GM23248 (cell line): ENCODE results near the gene NHERF2.

ENCODE experiments used
- EZH2 ChIP-seq: fragments of 200-600 bp; sonication (generic); IDR thresholded peaks from 2 replicates; pipeline ENCODE4 v1.6.1; 2018; ENCODE audit warnings: antibody characterized with exemption, mild to moderate bottlenecking; ENCODE audit not compliant: insufficient read depth, poor library complexity, severe bottlenecking
- EZH2phosphoT487 ChIP-seq: fragments of 200-600 bp; sonication (generic); IDR thresholded peaks from 2 replicates; pipeline ENCODE4 v1.6.1; 2018; ENCODE audit warnings: antibody characterized with exemption, moderate library complexity, mild to moderate bottlenecking, low read depth; ENCODE audit not compliant: insufficient read depth

DNA sequence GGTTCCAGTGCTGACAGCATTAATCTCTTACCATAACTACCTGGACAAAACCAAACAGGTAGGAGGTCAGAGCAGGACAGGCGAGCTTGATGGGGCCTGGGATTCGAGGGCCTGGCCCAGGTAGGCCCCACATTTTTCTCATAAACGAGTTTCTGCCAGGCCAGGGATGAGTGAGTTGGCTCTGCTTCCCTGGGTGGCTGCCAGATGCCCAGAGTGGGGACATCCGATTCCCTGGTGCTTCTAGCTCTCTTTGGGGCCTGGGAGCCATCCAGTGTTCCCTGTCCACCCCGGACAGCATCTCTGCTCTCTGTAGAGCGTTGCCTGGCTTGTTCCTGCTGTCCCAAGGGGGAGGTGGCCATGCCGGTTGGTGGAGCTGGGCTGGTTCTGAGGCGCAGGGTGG lies 46.2 kb downstream of the NHERF2 start:
- TF ChIP-seq EZH2 (no peak), EZH2phosphoT487 (no peak)
